ENCODE results near the gene IFNA10.
"Not testable (repeated sequence)": the region's sequence is repeated elsewhere in the genome, so short reads cannot be mapped to it uniquely, and the experiment has no call there.

IFNA10 gene

DNA sequence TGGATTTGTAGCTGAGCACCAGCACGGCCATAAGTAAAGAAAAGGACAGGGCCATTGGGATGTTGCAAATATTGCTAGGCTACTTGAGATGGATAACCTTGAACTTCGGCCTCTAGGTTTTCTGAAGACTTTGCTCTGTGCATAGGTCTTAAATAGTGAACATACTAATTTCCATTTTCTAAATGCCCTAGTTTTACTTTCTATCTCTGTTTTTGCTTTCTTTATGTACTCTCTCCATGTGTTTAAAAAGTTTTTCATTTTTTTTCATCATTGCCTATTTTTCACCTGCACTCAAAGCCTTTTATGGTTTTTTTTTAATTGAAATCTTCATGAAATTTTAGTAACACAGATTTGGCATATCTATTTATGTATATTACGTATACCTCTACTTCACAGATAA lies at the start of gene IFNA10:
Gene IFNA10, minus strand, starts transcription at position 101 of the 400 bp plus-strand sequence. Its CDS starts 46 bp downstream, at position 55.
- DNase-seq, result not testable (repeated sequence)

- no peak for DNase-seq
Measured at GRCh38 chr9:21255538-21256212, 48.7 kb upstream of the IFNA10 start.

DNA sequence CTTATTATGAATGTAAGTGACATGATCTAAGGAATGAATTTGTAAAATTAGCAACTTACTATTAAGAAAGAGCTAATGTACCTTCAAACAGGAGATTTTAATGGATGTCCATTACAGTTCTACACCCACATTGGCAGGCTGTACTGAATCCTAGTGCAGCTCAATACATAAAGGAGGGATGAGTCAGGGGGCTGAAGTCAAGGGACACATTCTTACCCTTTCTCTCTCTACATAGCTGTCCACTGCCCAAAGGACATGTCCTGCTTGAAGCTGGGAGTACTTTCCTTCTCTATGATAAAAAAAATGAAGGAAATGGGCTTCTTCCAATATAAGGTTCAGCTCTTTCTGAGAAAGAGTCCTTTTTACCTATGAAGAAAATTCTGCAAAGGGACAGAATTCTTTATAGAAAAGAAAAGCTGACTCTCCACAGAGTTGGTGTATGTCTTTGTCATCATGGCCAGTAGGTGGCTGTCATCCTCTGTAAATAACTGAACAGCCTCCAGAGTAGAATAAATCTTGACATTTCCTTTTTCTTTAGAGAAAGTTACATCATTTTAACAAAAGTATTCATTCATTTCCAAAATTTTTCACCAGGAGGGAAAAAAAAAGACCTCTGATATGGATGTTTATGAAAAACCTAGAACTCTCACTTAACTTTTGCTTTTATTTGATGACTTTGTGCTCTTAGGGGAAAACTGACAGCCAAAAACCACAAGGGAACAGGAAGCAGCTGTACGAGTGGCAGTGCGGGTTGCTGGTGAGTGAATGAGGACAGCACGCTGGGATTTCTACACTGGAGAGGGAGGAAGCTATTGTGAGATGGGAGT lies 46.0 kb upstream of the IFNA10 start:
- DNase-seq, result no peak

GRCh38 chr9:21251638-21252037 lies 44.7 kb upstream of the IFNA10 start:
- no peak for DNase-seq

DNA sequence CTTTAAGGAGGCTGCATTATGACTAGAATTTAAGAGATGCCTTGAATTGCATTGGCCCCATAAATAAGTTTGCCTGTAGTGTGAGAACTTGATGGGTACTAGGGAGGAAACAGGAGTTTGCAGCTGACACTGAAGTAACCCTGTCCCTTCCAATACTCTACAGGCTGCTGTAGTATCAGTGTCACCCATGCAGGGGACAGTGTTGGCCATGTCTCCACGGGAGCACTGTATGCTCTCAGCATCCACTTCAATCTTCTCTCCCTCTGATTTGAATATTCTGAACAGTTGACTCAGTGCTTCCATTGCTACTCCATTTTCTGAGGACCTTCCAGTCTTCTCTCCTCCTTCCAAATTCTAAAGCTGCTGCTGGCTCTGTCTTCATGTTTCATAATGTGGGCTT lies 44.2 kb upstream of the IFNA10 start:
- no peak for DNase-seq

DNA sequence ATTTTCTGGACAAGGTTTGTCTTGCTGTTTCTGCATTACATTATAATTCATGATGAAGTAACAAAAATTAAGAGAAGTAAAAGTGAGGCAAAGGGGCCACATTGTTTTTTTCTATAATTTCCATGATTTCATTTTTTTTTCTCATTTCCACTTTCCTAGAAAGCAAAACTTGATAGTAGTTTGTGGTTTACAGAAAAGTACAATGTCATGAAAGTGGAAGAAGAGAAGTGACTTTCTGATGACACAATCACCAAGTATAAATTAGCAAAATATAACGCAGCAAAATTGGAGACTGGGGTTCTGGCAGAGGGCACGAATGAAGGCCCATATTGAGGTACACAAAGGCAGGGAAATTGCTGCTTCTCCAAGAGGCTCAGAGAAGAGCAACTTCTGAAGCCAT lies 37.9 kb upstream of the IFNA10 start:
- no peak for DNase-seq

GRCh38 chr9:21239911-21240310 lies 33.0 kb upstream of the IFNA10 start, which contains the start of gene IFNA14:
Gene IFNA14, minus strand, starts transcription at chr9:21240005. Its CDS starts 70 bp downstream, at chr9:21239935.
- no peak for DNase-seq

DNA sequence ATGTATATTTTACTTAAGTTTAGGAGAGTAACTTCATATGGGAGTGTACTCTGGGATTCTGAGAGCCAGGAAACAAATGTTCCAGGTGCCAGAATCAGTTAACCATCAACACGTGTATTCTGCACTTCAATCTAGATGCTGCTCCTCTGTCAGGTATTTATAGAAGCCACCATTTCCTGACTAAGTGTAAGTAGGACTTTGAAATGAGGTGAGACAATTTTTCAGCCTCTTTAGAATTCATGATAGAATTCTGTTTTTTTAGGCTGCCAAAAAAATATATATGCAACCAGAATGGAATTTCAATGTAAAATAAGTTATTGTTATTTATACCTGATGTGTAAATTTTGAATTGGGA lies 29.4 kb upstream of the IFNA10 start:
- not testable (repeated sequence) for DNase-seq

DNA sequence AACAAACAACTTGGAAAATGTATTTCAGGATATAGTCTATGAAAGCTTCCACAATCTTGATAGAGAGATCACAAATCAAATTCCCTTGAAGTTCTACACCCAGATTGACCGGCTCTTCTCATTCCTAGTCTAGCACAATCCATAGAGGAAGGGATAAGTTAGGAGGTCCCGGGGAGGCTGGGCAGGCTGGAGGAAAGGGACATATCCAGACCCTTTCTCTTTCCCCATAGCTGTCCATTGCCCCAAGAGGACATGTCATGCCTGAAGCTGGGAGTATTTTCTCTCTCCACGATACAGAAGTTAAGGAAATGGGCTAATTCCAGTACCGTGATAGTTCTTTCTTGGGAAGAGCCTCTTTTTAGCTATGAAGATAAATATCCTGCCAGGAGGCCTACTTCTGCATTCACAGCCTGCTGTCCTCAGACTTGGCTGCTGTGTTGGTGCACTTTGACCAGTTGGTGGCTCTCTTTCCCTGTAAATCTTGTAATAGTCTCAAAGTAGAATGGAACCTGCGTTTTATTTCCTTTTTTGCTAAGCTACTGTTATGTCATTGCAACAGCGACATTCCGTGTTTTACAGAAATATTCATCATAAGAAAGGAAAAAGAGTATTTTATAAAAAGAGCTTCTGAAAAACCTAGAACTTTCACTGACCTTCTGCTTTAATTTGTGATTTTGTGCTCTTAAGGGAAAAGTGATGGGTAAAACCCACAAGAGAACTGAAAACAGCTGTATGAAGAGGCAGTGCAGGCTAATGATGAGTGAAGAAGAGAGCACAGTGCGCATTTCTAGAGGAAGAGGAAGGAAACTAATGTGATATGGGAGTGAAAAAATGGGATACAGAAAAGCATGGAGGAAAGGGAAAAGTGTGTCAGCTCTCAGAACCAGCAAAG lies 28.8 kb upstream of the IFNA10 start:
- DNase-seq, result not testable (repeated sequence)

GRCh38 chr9:21234153-21234687 lies 27.3 kb upstream of the IFNA10 start:
- DNase-seq, result no peak

DNA sequence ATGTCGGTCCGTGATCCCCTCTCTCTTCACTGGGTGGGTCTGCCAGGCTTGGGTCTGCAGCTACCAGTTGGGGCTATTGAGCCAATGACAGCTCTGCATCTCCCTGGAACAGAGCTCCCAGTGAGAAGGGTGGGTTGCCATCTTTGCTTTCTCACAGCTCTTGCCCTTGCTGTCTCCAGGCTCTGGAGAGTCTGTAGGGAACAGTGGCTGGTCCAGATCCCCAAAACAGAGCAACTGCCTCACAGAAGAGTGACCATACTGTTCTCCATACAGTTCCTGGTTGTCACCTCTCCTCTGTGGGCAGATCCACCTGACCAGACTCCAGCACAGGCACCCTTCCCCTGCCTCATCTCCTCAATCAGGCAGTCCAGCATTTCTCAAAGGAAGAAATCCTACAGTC lies 26.3 kb upstream of the IFNA10 start:
- DNase-seq, result no peak

- no peak for DNase-seq
Measured at GRCh38 chr9:21228122-21228521, 21.2 kb upstream of the IFNA10 start, which contains the start of gene IFNA17. Gene IFNA17, minus strand, starts transcription at chr9:21228222. Its CDS starts 49 bp downstream, at chr9:21228173.

DNA sequence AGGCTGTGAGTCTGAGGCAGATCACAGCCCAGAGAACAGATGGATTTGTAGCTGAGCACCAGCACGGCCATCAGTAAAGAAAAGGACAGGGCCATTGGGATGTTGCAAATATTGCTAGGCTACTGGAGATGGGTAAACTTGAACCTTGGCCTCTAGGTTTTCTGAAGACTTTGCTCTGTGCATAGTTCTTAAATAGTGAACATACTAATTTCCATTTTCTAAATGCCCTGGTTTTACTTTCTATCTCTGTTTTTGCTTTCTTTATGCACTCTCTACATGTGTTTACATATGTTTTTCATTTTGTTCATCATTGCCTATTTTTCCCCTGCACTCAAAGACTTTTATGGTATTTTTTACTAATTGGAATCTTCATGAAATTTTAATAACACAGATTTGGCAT lies 10.3 kb upstream of the IFNA10 start, which contains the start of gene IFNA16:
Gene IFNA16, minus strand, starts transcription at position 101 of the 400 bp plus-strand sequence. Its CDS starts 6 bp downstream, at position 95.
- DNase-seq, result not testable (repeated sequence)

DNA sequence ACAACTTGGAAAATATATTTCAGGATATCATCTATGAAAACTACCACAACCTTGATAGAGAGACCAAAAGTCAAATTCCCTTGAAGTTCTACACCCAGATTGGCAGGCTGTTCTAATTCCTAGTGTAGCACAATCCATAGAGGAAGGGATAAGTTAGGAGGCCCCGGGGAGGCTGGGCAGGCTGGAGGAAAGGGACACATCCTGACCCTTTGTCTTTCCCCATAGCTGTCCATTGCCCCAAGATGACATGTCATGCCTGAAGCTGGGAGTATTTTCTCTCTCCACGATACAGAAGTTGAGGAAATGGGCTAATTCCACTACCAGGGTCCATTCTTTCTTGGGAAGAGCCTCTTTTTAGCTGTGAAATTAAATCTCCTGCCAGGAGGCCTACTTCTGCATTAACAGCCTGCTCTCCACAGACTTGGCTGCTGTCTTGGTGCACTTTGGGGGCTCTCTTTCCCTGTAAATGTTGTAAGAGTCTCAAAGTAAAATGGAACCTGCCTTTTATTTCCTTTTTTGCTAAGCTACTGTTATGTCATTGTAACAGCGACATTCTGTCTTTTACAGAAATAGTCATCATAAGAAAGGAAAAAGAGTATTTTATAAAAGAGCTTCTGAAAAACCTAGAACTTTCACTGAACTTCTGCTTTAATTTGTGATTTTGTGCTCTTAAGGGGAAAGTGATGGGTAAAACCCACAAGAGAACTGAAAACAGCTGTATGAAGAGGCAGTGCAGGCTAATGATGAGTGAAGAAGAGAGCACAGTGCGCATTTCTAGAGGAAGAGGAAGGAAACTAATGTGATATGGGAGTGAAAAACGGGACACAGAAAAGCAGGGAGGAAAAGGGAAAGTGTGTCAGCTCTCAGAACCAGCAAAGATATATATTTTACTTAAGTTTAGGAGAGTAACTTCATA lies 6.7 kb upstream of the IFNA10 start:
- not testable (repeated sequence) for DNase-seq

- not testable (repeated sequence) for DNase-seq
Measured at GRCh38 chr9:21212160-21212559, 5.2 kb upstream of the IFNA10 start.

GRCh38 chr9:21210782-21211181 lies 3.8 kb upstream of the IFNA10 start:
- DNase-seq, result not testable (repeated sequence)

DNA sequence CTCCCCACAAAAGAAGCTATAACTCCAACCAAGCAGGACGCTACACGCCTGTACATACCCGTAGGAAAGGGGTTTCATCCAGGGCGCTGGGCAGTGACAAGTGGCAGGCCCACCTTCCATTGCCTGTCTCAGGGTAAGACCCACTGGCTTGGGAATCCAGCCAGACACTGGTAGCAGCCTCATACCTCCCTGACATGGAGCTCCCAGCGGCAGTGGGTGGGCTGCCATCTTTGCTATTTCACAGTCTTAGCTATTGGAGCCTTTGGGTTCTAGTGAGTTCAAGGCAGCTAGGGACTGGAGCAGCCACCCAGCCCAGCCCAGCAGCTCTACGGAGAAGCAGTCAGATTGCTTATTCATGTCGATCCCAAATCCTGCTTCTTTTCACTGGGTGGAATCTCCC lies 3.4 kb upstream of the IFNA10 start:
- no peak for DNase-seq

DNA sequence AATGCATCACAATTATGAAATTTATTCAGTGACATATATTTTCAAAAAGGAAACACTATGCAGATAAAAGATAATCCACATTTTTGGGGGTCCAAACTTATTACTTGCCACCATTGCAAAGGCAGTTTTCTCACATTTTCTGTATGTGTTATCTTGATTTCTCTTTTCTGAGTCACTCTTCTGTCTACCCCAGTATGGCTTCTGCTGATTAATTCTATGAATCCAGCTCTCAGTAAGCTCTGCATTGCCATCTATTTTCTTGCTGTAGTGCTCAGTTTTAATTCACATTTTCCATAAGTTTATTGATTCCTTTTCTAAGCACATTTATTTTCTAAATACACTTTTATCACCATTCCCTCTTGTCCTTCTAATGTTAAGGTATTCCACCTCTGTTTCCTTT lies 1.7 kb downstream of the IFNA10 start:
- no peak for DNase-seq

- DNase-seq, result not testable (repeated sequence)
Measured at GRCh38 chr9:21202105-21202504, 4.8 kb downstream of the IFNA10 start, which contains the start of gene IFNA7. Gene IFNA7, minus strand, starts transcription at chr9:21202205. Its CDS starts 40 bp downstream, at chr9:21202165.

DNA sequence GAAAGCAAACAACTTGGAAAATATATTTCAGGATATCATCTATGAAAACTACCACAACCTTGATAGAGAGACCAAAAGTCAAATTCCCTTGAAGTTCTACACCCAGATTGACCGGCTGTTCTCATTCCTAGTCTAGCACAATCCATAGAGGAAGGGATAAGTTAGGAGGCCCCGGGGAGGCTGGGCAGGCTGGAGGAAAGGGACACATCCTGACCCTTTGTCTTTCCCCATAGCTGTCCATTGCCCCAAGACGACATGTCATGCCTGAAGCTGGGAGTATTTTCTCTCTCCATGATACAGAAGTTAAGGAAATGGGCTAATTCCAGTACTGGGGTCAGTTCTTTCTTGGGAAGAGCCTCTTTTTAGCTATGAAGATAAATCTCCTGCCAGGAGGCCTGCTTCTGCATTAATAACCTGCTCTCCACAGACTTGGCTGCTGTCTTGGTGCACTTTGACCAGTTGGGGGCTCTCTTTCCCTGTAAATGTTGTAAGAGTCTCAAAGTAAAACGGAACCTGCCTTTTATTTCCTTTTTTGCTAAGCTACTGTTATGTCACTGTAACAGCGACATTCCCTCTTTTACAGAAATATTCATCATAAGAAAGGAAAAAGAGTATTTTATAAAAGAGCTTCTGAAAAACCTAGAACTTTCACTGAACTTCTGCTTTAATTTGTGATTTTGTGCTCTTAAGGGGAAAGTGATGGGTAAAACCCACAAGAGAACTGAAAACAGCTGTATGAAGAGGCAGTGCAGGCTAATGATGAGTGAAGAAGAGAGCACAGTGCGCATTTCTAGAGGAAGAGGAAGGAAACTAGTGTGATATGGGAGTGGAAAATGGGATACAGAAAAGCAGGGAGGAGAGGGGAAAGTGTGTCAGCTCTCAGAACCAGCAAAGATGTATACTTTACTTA lies 11.8 kb downstream of the IFNA10 start:
- not testable (repeated sequence) for DNase-seq

Measured in cortex of kidney (tissue), 1 donor.